HG03571 (cell line): ENCODE data around the gene CDK18.
"Not testable (repeated sequence)": the region's sequence is repeated elsewhere in the genome, so short reads cannot be mapped to it uniquely, and the experiment has no call there.

Experiments used
- ATAC-seq: cut with Tn5 transposase; IDR thresholded peaks from one replicate; pipeline ENCODE4 v1.9.1; 2021; ENCODE audit not compliant: unreplicated experiment

Gene CDK18

DNA sequence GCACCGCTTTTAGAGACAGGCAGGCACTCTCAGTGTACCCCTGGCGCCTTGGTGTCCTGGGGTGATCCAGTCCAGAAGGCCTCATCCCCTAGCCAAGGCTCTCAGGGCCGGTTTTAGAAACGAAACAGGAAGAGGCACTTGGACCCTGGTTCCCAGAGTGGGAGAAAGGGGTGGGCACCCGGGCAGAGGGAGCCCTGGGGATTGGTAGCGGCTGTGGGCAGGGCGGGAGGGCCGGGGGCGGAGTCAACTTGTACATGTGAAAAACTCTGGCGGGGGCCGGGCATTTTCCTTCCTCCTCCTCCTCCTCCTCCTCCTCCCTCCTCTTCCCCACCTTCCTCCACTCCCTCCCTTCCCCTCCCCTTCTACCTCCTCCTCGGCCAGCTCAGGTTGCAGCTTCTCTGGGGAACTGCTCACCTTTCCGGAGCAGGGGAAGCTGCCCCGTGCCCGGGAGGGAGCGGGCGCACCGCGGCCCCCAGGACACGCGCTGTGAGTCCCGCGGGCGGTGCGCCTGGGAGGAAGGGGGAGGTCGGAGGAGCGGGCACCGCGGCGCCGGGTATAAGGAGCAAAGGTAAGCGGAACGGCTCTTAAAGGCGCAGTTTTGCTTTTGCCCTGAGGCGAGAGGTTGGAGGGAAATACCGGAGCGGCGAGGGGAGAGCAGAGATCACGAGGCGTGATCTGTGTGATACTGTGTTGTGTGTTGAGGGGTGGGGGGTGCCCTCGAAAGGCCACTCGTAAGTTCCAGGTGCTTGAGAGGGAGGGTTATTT is at the start of gene CDK18:
Gene CDK18, plus strand, starts transcription at position 359 of the 765 bp plus-strand sequence. CDS start 18,499 bp downstream, outside the sequence.
- no peak for ATAC-seq

DNA sequence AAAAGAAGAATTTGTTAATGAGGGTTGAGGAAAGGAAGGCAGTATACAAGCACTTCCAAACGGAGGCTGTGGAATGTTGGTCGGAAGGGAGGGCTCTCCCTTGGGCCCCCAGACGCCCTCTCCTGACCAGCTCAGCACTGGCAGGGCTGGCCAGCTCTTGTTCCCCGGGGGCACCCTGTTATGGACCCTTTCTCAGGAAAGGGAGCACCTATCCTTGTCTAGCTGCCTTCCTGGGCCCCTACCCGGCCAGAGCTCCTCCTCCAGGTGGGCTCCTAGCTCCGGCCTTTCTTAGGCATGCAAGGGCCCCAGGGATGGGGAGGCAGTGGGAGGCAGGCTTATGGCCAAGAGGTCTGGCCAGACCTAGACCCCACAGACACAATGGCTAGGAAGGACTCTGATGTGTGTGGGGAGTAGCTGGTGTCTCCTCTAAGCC is 49.5 kb upstream of the CDK18 start:
- no peak for ATAC-seq

- no peak for ATAC-seq
Observed at GRCh38 chr1:205455581-205456382, 48.7 kb upstream of the CDK18 start, which contains the start of gene BLACAT1. Gene BLACAT1, minus strand, starts transcription at chr1:205456045.

DNA sequence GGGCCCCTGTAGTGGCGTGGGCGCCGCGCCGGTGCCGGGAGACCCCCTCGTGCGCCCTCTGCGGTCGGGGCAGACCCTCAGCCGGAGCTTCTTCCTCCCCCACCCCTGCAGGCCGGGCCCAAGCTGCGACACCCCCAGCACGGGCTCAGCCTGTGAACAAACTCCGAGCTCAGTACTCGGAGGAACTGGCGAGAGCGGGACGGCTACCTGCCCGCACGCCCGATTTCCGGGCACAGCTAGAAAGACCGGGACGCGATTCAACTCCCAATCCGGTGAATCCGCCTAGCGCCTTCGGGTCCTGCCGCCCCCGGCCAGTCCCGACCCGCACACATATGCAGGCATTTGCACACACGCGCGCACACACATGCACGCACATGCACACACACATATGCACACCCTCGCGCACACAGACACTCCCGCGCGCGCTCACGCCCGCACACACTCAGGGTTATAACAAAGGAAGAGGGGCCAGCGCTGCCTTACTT is 48.0 kb upstream of the CDK18 start:
- no peak for ATAC-seq

- ATAC-seq: no peak
Observed at GRCh38 chr1:205456868-205457745, 47.4 kb upstream of the CDK18 start.

DNA sequence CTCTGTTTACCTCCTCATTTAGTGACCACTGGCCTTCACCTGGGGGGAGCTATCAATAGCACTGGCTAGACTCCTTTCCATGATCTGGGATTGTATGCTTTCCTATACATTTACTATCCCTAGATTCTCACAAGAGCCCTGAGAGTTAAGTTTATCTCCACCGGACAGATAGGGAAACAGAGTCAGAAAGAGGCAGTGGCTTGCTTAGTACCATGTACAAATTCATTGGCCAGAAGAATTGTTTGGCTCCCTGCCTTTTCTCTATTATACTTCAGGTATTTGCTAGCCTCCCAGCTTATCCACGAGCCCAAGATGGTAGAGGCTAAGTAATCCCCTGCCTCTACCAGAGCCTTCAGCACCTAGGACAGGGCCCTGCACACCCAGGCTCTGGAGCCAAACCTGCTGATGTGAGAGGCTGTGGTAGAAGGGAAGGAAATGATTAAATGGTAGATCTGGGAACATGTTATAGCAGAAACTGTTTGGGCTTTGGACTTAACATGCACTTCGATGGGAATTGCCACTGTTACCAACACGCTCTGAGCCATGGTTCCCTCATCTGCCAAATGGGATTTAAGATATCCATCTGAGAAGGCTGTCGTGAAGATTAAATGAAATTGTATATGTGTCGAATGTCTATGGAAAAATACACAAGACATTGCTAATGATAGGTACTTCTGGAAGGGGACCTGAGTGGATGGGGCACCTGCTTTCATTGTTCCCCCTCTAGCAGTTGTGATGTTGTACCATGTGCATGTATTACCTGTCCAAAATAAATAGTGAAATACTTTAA is 45.5 kb upstream of the CDK18 start:
- ATAC-seq: no peak

- ATAC-seq: no peak
Observed at GRCh38 chr1:205465392-205465791, 39.1 kb upstream of the CDK18 start.

DNA sequence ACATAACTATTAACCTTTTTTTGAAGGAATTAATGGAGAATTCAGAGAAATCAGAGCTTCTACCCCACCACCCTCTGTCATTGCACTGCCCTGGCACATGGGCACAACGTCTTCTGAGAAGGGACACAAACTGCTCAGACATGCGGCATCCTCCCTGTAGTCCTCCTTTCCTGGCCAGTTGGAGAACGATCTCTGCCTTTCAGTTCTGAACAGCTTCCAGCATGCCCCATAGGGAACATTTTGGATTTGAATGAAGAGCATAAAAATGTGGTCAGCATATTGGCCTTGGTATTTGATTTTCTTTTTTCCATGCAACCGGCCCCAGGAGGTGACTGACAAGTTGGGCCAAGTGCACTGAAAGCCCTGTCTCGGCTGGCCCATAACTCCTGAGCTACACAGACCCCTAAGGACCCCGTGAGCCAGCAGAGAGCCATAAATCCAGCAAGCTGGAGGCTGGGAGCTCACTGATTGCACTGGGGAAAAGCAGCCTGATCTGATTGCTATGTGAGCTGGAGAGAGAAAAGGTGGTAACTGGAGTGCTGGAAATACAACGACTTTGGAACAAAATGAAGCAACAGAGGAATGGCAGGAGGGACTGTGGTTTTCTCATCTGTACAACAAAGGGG is 37.8 kb upstream of the CDK18 start:
- no peak for ATAC-seq

DNA sequence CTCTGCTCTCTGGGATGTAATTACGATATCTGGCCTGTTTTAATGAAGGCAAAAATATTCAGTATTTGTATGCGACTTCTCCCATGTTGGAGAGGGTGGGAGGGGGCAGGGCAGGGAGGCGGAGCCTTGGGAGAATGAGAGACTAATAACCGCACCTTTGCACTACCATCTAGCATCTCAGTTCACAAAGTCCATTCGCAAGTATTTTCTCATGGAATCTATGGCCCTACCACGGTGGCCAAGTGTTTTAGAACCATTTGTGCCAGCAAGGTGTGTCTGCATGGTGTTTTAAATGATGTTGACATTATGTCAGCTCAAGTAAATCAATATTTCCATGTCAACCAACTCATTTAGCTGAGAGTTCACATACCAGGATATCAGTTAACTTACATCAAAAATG is 34.3 kb upstream of the CDK18 start:
- no peak for ATAC-seq

DNA sequence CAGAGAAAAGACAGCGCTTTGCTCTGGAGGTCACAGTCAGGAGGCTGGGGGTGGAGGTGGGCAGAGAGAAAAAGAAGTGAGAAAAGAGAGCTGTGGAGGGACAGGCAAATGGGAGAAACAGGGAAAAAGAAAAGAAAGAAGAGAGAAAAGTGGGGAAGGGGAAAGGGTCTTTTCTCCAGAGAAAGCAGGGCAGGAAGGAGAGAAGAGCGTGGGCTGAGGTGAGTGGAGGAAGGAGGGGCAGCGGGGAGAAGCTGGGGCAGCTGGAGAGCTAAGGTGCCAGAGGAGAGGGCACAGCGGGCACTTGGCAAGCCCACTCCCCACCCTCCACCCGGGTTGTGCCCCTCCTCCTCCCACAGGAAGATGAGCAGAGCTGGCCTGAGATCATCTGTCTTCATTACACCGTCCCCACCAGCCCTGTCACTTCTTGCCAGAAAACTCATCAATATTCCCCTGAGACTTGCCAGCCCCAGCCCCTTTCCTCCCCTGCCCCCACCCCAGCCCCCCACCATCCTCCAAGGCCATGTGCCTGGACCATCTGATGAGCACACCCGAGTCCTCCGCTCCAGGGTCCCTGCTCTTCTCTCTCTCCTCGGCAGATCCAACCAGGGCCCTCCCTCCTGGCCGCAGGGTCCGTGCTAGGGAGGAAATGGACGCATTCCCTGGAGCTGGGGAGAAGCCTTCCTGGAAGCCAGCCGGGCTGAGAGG is 31.6 kb upstream of the CDK18 start:
- no peak for ATAC-seq

GRCh38 chr1:205473475-205473874 is 31.0 kb upstream of the CDK18 start:
- ATAC-seq: no peak

GRCh38 chr1:205473966-205474365 is 30.5 kb upstream of the CDK18 start:
- ATAC-seq: no peak

DNA sequence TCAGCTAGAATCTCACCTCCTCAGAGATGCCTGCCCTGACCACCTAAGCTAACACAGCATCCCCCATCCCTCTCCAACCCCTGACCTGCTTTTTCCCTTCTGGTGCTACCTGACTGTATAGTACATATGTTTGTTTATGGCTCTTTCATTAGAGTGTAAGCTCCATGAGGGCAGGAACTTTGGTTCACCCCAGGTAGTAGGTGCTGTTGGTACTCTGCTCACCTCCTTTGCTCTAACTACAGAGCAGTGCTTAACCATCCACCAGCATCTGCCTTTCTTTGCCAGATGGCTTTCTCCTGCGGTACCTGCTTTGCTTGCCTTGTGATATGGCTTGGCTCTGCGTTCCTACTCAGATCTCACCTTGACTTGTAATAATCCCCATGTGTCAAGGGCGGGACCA is 29.9 kb upstream of the CDK18 start:
- no peak for ATAC-seq

DNA sequence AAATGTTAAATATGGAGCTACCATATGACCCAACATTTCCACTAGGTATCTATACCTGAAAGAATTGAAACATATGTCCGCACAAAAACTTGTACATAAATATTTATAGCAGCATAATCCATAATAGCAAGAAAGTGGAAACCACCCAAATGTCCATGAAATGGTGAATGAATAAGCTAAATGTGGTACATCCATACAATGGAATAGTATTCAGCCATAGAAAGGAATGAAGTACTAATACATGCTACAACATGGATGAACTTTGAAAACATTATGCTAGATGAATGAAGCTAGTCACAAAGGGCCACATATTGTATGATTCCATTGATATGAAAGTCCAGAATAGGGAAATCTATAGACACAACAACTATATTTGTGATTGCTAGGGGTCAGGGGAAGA is 28.6 kb upstream of the CDK18 start:
- no peak for ATAC-seq

- ATAC-seq: no peak
Observed at GRCh38 chr1:205476648-205477047, 27.8 kb upstream of the CDK18 start.

- no peak for ATAC-seq
Observed at GRCh38 chr1:205477121-205477758, 27.2 kb upstream of the CDK18 start.

DNA sequence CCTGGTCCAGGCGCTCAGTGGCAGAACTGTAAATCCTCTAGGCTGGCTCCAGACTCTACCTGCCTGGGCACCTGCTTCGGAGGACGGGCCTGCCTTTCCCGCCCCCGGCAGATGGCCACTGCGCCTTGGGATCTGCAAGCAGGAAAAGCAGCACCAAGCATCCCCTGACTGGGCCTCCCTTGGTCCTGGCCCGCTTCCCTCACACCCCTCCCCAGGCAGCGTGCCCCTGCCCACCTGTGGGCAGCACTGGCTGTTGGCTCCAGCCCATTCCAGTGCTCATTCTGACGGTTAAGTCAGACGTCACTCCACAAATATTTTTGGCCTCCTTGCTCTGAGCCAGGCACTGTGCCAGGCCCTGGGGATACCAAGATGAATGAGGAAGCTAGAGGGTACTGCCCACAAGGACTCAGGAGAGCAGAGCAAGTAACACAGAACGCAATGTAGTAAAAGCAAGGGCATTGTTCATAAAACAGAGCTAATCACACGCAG is 26.7 kb upstream of the CDK18 start:
- ATAC-seq: no peak

DNA sequence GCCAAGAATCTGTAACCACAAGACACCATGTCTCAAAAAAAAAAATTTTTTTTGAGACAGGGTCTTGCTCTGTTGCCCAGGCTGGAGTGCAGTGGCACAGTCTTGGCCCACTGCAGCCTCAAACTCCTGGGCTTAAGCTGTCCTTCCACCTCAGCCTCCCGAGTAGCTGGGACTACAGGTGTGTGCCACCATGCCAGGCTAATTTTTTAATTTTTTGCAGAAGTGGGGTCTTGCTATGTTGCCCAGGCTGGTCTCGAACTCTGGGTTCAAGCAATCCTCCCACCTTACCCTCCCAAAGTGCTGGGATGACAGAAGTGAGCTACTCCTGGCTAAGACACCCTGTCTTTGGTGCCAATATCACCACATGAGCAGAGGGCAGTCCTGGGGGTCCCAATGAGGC is 25.5 kb upstream of the CDK18 start:
- ATAC-seq: not testable (repeated sequence)
